IMR-90 (cell line): ENCODE measurements around the gene PTPRG. TPM values are rescaled to one million over a fixed set of nuclear protein-coding genes. Genes with fewer than 3 reads are reported as not detected.

Experiments
- ATAC-seq: fragments of 200-7000 bp; cut with Tn5 transposase; 2 replicates; pipeline ENCODE4 v1.9.1; 2020; ENCODE audit warnings: low read depth, mild to moderate bottlenecking, moderate library complexity
- BruUV-seq: library from RNA; stranded (reverse); fragments of 400-500 nt; replicated peaks from 2 replicates; lab custom pipeline; 2021; lab: Mats Ljungman, UMichigan
- CTCF ChIA-PET: fragments of 300-600 bp; formaldehyde crosslinking; extraction: SDS; loops from one replicate; lab custom pipeline; 2021; ENCODE audit warnings: antibody characterized with exemption; lab: Yijun Ruan, JAX
- POLR2A ChIA-PET: fragments of 300-600 bp; sonication (Branson Sonifier 250); formaldehyde crosslinking; loops from one replicate; lab custom pipeline; 2022; ENCODE audit warnings: antibody characterized with exemption; ENCODE audit not compliant: unreplicated experiment; lab: Charles Lee
- DNase-seq: peaks from one replicate; pipeline ENCODE4 v3.0.0; 2013
- H2AFZ ChIP-seq: replicated peaks from 2 replicates; pipeline ENCODE3; 2013; ENCODE audit warnings: low read length, mild to moderate bottlenecking; ENCODE audit not compliant: poor library complexity
- H2AK5ac ChIP-seq: 2 replicates; pipeline ENCODE4 v1.6.1; 2013; ENCODE audit warnings: low read depth, low read length, inconsistent platforms
- H2AK9ac ChIP-seq: replicated peaks from 2 replicates; pipeline ENCODE3; 2013; ENCODE audit warnings: mild to moderate bottlenecking, low read depth, low read length, moderate library complexity; ENCODE audit not compliant: poor library complexity
- H2BK120ac ChIP-seq: 2 replicates; pipeline ENCODE4 v1.6.1; 2013; ENCODE audit warnings: low read depth, low read length, inconsistent platforms
- H2BK15ac ChIP-seq: 3 replicates; pipeline ENCODE4 v1.6.1; 2013; ENCODE audit warnings: low read depth, low read length, inconsistent platforms
- H2BK20ac ChIP-seq: 2 replicates; pipeline ENCODE4 v1.6.1; 2013; ENCODE audit warnings: low read depth, mild to moderate bottlenecking, inconsistent platforms, low read length, moderate library complexity
- H2BK5ac ChIP-seq: 2 replicates; pipeline ENCODE4 v1.6.1; 2013; ENCODE audit warnings: mild to moderate bottlenecking, low read depth, low read length, inconsistent platforms; ENCODE audit not compliant: poor library complexity, severe bottlenecking
- H3K14ac ChIP-seq: replicated peaks from 2 replicates; pipeline ENCODE4 v1.6.1; 2013; ENCODE audit warnings: low read depth, low read length, inconsistent platforms
- H3K18ac ChIP-seq: 2 replicates; pipeline ENCODE4 v1.6.1; 2013; ENCODE audit warnings: low read depth, low read length, control low read depth
- H3K23ac ChIP-seq: 2 replicates; pipeline ENCODE4 v1.6.1; 2013; ENCODE audit warnings: low read depth, low read length, inconsistent platforms
- H3K27ac ChIP-seq: 2 replicates; pipeline ENCODE4 v1.5.1; 2013; ENCODE audit warnings: mild to moderate bottlenecking, control low read depth, low read length; ENCODE audit not compliant: insufficient read depth
- H3K27me3 ChIP-seq: 2 replicates; pipeline ENCODE4 v1.6.1; 2013; ENCODE audit warnings: low read length; ENCODE audit not compliant: control insufficient read depth, insufficient read depth
- H3K36me3 ChIP-seq: 2 replicates; pipeline ENCODE4 v1.6.1; 2013; ENCODE audit warnings: low read length, mixed read lengths; ENCODE audit not compliant: control insufficient read depth, insufficient read depth
- H3K4ac ChIP-seq: 2 replicates; pipeline ENCODE4 v1.6.1; 2013; ENCODE audit warnings: low read depth, low read length, inconsistent platforms
- H3K4me1 ChIP-seq: 2 replicates; pipeline ENCODE4 v1.6.1; 2013; ENCODE audit warnings: low read length, mixed read lengths; ENCODE audit not compliant: control insufficient read depth, insufficient read depth
- H3K4me2 ChIP-seq: 2 replicates; pipeline ENCODE4 v1.6.1; 2013; ENCODE audit warnings: low read depth, mild to moderate bottlenecking, control low read depth, low read length, moderate library complexity
- H3K4me3 ChIP-seq: 2 replicates; pipeline ENCODE4 v1.5.1; 2013; ENCODE audit warnings: low read depth, mild to moderate bottlenecking, control low read depth, low read length, moderate library complexity; ENCODE audit not compliant: insufficient read depth
- H3K56ac ChIP-seq: 2 replicates; pipeline ENCODE4 v1.6.1; 2013; ENCODE audit warnings: low read length, inconsistent platforms; ENCODE audit not compliant: insufficient read depth; ENCODE audit errors: extremely low read depth
- H3K79me1 ChIP-seq, 2 experiments: 2 replicates each; pipeline ENCODE4 v1.6.1; 2013; ENCODE audit warnings: low read length in 2 of 2, inconsistent platforms in 1 of 2, low read depth in 1 of 2
- H3K9ac ChIP-seq: 2 replicates; pipeline ENCODE4 v1.6.1; 2013; ENCODE audit warnings: low read depth, low read length, control low read depth
- H3K9me1 ChIP-seq: 2 replicates; pipeline ENCODE4 v1.6.1; 2013; ENCODE audit warnings: low read length, inconsistent platforms; ENCODE audit not compliant: insufficient read depth
- H3K9me3 ChIP-seq: 2 replicates; pipeline ENCODE4 v1.6.1; 2013; ENCODE audit warnings: low read length; ENCODE audit not compliant: control insufficient read depth, insufficient read depth
- H4K20me1 ChIP-seq: 2 replicates; pipeline ENCODE4 v1.6.1; 2013; ENCODE audit warnings: low read length, inconsistent platforms; ENCODE audit not compliant: insufficient read depth
- H4K5ac ChIP-seq: 2 replicates; pipeline ENCODE4 v1.6.1; 2013; ENCODE audit warnings: mild to moderate bottlenecking, low read depth, low read length, control low read depth
- H4K8ac ChIP-seq, 2 experiments: 2 replicates each; pipeline ENCODE4 v1.6.1; 2013; ENCODE audit warnings: low read depth in 2 of 2, low read length in 2 of 2, control low read depth in 1 of 2, inconsistent platforms in 1 of 2
- H4K91ac ChIP-seq: 2 replicates; pipeline ENCODE4 v1.6.1; 2013; ENCODE audit warnings: low read depth, low read length, inconsistent platforms; ENCODE audit not compliant: insufficient read depth
- CEBPB ChIP-seq: IDR thresholded peaks from 2 replicates; pipeline ENCODE4 v1.6.1; 2012; ENCODE audit warnings: low read depth, low read length, improper control_type of control experiment
- FOS ChIP-seq: fragments of 150-350 bp; IDR thresholded peaks from 2 replicates; pipeline ENCODE4 v1.6.1; 2016; ENCODE audit warnings: low read depth, low read length
- MAFK ChIP-seq: IDR thresholded peaks from 2 replicates; pipeline ENCODE4 v1.6.1; 2012; ENCODE audit warnings: low read depth, low read length, improper control_type of control experiment
- MAZ ChIP-seq: IDR thresholded peaks from 2 replicates; pipeline ENCODE4 v1.6.1; 2012; ENCODE audit warnings: low read depth, mild to moderate bottlenecking, low read length, improper control_type of control experiment, moderate library complexity, borderline replicate concordance
- POLR2A ChIP-seq: IDR thresholded peaks from 2 replicates; pipeline ENCODE4 v1.6.1; 2012; ENCODE audit warnings: mild to moderate bottlenecking, low read depth, low read length
- RAD21 ChIP-seq: IDR thresholded peaks from 2 replicates; pipeline ENCODE4 v1.6.1; 2012; ENCODE audit warnings: low read length, improper control_type of control experiment
- WGBS, 2 experiments: methylation state at CpG; one replicate each; pipeline versions ENCODE4 v1.1.5 to v1.1.7; 2013; ENCODE audit warnings: missing lambda C conversion rate in 2 of 2; ENCODE audit not compliant: insufficient read length in 1 of 2; ENCODE audit errors: extremely low coverage in 2 of 2; 5-methylcytosine and 5-hydroxymethylcytosine counted together
- dilution Hi-C: fragments of 300-500 bp; cut with HindIII; formaldehyde crosslinking; loops from one replicate; pipeline ENCODE4 v1.14.3; 2018; ENCODE audit warnings: low sequenced_read_pairs; ENCODE audit not compliant: unreplicated experiment
- in situ Hi-C: fragments of 300-500 bp; cut with MboI; formaldehyde crosslinking; loops from 3 replicates; pipeline ENCODE4 v1.14.3; 2019; ENCODE audit warnings: low sequenced_read_pairs, inconsistent platforms, mixed read lengths
- intact Hi-C: fragments of 100-400 bp; cut with micrococcal nuclease; formaldehyde crosslinking; loops from 2 replicates; pipeline ENCODE4 v1.10.0; 2022
- polyA plus RNA-seq, 3 experiments: library from polyadenylated mRNA; depleted of rRNA; stranded (reverse); fragments of >200 nt; gene quantifications; 2 replicates each; pipeline ENCODE4 v1.2.3, GENCODE V29; 2012; ENCODE audit warnings: low replicate concordance in 1 of 3
- total RNA-seq: library from RNA; depleted of rRNA; stranded (reverse); fragments of >200 nt; gene quantifications from 2 replicates; pipeline ENCODE4 v1.2.3, GENCODE V29; 2012
- TF ChIP-seq, protein P1 (sequence below): fragments of 150-350 bp; IDR thresholded peaks from 2 replicates; pipeline ENCODE4 v1.6.1; 2016; ENCODE audit warnings: low read depth, mild to moderate bottlenecking, low read length, moderate library complexity, borderline replicate concordance

Gene PTPRG
- total and polyA plus RNA-seq, 2 of the 4 experiments (the other 2 are of a cell fraction), result 7.7 to 31.0 TPM

DNA sequence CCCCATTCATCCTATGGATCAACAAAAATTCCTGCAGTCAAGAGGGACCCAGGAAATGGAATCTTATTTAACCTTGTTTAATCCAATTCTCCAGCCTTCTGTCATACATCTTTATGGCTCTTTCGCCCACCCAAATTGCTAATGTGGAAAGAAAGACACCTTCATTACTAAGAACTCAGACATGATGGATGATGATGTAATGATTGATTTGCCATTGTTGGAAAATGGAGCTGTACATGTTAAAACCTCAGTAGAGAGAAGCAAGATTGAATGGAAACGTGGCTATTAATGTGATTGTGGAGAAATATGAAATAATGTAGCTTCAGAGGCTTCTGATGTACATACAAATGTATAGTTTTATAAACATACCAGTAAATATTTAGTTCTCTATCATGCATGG is 15.7 kb upstream of the PTPRG start:
- Histone ChIP-seq H4K5ac (no peak overlapping the region), H4K20me1 (no peaks in the 10 kb centered on the region), H3K36me3 (no peaks in the 10 kb centered on the region), H3K9ac (no peak overlapping the region), H3K9me3 (no peaks in the 10 kb centered on the region), H3K18ac (no peak overlapping the region), H2AK5ac (no peak overlapping the region), H4K91ac (no peak overlapping the region), H3K4ac (no peak overlapping the region), H3K4me1 (no peaks in the 10 kb centered on the region), H3K27me3 (peaks cover 2% of the 10 kb centered on the region), H3K4me3 (no peak overlapping the region), H3K14ac (no peak overlapping the region), H2AFZ (no peak overlapping the region), H3K27ac (no peak overlapping the region), H3K9me1 (no peaks in the 10 kb centered on the region), H3K4me2 (no peak overlapping the region), H2AK9ac (no peak overlapping the region), H3K79me1 (no peaks in the 10 kb centered on the region), H4K8ac (no peak overlapping the region), H2BK15ac (no peak overlapping the region), H2BK20ac (no peak overlapping the region), H3K56ac (no peak overlapping the region), H2BK5ac (no peak overlapping the region), H2BK120ac (no peak overlapping the region), H3K23ac (no peak overlapping the region)
- dilution Hi-C loops (no loop called here), intact Hi-C loops (no loop called here), in situ Hi-C loops (no loop called here)
- TF ChIP-seq MAFK, result no peak
- no peak for TF ChIP-seq CEBPB
- no peak for TF ChIP-seq RAD21
- TF ChIP-seq FOS, result no peak
- TF ChIP-seq MAZ, result no peak
- TF ChIP-seq, protein P1, sequence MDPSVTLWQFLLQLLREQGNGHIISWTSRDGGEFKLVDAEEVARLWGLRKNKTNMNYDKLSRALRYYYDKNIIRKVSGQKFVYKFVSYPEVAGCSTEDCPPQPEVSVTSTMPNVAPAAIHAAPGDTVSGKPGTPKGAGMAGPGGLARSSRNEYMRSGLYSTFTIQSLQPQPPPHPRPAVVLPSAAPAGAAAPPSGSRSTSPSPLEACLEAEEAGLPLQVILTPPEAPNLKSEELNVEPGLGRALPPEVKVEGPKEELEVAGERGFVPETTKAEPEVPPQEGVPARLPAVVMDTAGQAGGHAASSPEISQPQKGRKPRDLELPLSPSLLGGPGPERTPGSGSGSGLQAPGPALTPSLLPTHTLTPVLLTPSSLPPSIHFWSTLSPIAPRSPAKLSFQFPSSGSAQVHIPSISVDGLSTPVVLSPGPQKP, result no peak
- TF ChIP-seq POLR2A, result no peak
- ATAC-seq (no peak), DNase-seq (no peak)
- ChIA-PET POLR2A (no interaction called here), CTCF (interaction anchor here (0.7 kb wide), 1 partner anchor 48 kb away, joined by 5 read pairs; no protein-coding TSS in a partner anchor)
- no TSS peak for BruUV-seq
- no CpG with 5 or more reads among the region's 2 CpGs for WGBS, 2 experiments
